ENCODE measurements around the gene PDPN. TPM values are rescaled to one million over a fixed set of nuclear protein-coding genes. Genes with fewer than 3 reads are reported as not detected.

Gene PDPN
- total RNA-seq, 2 donors from 2014 or later, result 29.9 to 43.2 TPM

- H3K9me3 Mint-ChIP-seq, result no peaks in the 10 kb centered on the region
- Histone ChIP-seq H3K4me1 (ENCODE audit: control insufficient read depth, insufficient read depth, low read length) (no peaks in the 10 kb centered on the region), H3K4me3 (ENCODE audit: low read length) (no peak overlapping the region), H3K9ac (ENCODE audit: extremely low read depth, low read length, poor library complexity, severe bottlenecking) (no peak overlapping the region), H3K27me3 (ENCODE audit: control insufficient read depth, insufficient read depth, low read length, poor library complexity, severe bottlenecking) (no peaks in the 10 kb centered on the region), H3K27ac (ENCODE audit: low read depth, low read length) (no peak overlapping the region), H3K9me3 (ENCODE audit: control insufficient read depth, low read length) (no peaks in the 10 kb centered on the region), H3K36me3 (ENCODE audit: control insufficient read depth, insufficient read depth, low read length) (no peaks in the 10 kb centered on the region)
- TF ChIP-seq, protein P1, sequence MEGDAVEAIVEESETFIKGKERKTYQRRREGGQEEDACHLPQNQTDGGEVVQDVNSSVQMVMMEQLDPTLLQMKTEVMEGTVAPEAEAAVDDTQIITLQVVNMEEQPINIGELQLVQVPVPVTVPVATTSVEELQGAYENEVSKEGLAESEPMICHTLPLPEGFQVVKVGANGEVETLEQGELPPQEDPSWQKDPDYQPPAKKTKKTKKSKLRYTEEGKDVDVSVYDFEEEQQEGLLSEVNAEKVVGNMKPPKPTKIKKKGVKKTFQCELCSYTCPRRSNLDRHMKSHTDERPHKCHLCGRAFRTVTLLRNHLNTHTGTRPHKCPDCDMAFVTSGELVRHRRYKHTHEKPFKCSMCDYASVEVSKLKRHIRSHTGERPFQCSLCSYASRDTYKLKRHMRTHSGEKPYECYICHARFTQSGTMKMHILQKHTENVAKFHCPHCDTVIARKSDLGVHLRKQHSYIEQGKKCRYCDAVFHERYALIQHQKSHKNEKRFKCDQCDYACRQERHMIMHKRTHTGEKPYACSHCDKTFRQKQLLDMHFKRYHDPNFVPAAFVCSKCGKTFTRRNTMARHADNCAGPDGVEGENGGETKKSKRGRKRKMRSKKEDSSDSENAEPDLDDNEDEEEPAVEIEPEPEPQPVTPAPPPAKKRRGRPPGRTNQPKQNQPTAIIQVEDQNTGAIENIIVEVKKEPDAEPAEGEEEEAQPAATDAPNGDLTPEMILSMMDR (conservative IDR thresholded peaks at IDR 0.05), result no peak
- no peak for DNase-seq
- no peak overlapping the region for H3K4me3 Mint-ChIP-seq
- peaks cover 6% of the 10 kb centered on the region for H3K27me3 Mint-ChIP-seq (ENCODE audit: insufficient read depth)
- H3K36me3 Mint-ChIP-seq (ENCODE audit: low read depth), result no peaks in the 10 kb centered on the region
- H3K4me1 Mint-ChIP-seq, result no peaks in the 10 kb centered on the region
- no peak overlapping the region for H3K27ac Mint-ChIP-seq
- WGBS, 2 experiments (ENCODE audit: insufficient coverage in 1 of 2, insufficient read length in 1 of 2), result 94 to 95% methylated on average over 10 to 13 of the region's 13 CpGs
Measured at GRCh38 chr1:13541435-13542215, 42.0 kb upstream of the PDPN start.

DNA sequence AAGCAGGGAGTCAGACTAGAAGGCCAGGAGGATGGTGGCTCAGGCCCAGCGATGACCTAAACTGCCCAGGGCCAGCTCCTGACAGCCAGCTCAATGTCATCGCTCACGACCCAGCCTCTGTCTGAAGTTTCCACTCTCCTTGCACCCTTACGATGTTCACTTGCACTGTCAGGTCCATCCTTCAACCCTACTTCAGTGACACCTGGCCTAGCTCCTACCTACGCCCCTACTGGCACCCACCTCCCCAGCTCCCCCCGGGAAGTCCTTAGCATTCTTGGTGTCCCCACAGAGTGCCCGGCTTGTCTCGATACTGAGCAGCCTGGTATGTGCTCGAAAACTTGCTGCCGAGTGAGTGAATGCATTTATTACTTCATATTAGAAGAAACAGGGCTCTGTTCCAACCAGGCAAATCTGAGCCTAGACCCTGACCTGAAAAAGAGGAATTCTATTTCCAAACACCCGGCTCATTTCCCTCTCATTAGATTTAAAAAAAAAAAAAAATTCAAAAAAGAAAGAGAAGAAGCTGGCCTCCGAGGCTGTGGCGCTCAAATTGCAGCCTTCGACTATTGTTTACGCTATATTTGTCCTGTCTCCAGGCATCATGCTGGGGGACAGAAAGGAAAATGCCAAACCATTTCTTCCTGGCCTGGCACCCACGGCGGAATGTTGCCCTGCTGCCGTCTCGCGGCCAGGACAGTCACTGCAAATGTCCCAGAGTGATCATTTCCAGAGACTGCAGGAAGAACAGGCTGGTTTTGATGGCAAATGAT lies 40.0 kb upstream of the PDPN start:
- H3K9me3 Mint-ChIP-seq, result no peaks in the 10 kb centered on the region
- H3K27ac Mint-ChIP-seq, result no peak overlapping the region
- H3K9me3 ChIP-seq (ENCODE audit: control insufficient read depth, low read length), result no peaks in the 10 kb centered on the region
- H3K4me1 Mint-ChIP-seq, result no peaks in the 10 kb centered on the region
- H3K9ac ChIP-seq (ENCODE audit: extremely low read depth, low read length, poor library complexity, severe bottlenecking), result no peak overlapping the region
- H3K27ac ChIP-seq (ENCODE audit: low read depth, low read length), result peak overlapping the region; percentile 53
- 76 to 87% methylated on average over 12 to 20 of the region's 20 CpGs for WGBS, 2 experiments (ENCODE audit: insufficient coverage in 1 of 2, insufficient read length in 1 of 2)
- no peaks in the 10 kb centered on the region for H3K4me1 ChIP-seq (ENCODE audit: control insufficient read depth, insufficient read depth, low read length)
- DNase-seq, result peak; percentile 57
- no peaks in the 10 kb centered on the region for H3K36me3 Mint-ChIP-seq (ENCODE audit: low read depth)
- H3K4me3 Mint-ChIP-seq, result no peak overlapping the region
- H3K36me3 ChIP-seq (ENCODE audit: control insufficient read depth, insufficient read depth, low read length), result no peaks in the 10 kb centered on the region
- H3K27me3 Mint-ChIP-seq (ENCODE audit: insufficient read depth), result peaks cover 14% of the 10 kb centered on the region
- no peak overlapping the region for H3K4me3 ChIP-seq (ENCODE audit: low read length)
- TF ChIP-seq, protein P1 (conservative IDR thresholded peaks at IDR 0.05), result no peak
- H3K27me3 ChIP-seq (ENCODE audit: control insufficient read depth, insufficient read depth, low read length, poor library complexity, severe bottlenecking), result no peaks in the 10 kb centered on the region

- no peaks in the 10 kb centered on the region for H3K36me3 Mint-ChIP-seq (ENCODE audit: low read depth)
- Histone ChIP-seq H3K27ac (ENCODE audit: low read depth, low read length) (no peak overlapping the region), H3K4me3 (ENCODE audit: low read length) (no peak overlapping the region), H3K36me3 (ENCODE audit: control insufficient read depth, insufficient read depth, low read length) (no peaks in the 10 kb centered on the region), H3K4me1 (ENCODE audit: control insufficient read depth, insufficient read depth, low read length) (no peaks in the 10 kb centered on the region), H3K27me3 (ENCODE audit: control insufficient read depth, insufficient read depth, low read length, poor library complexity, severe bottlenecking) (no peaks in the 10 kb centered on the region), H3K9me3 (ENCODE audit: control insufficient read depth, low read length) (no peaks in the 10 kb centered on the region), H3K9ac (ENCODE audit: extremely low read depth, low read length, poor library complexity, severe bottlenecking) (no peak overlapping the region)
- H3K27me3 Mint-ChIP-seq (ENCODE audit: insufficient read depth), result peaks cover 14% of the 10 kb centered on the region
- TF ChIP-seq, protein P1 (conservative IDR thresholded peaks at IDR 0.05), result no peak
- no peaks in the 10 kb centered on the region for H3K9me3 Mint-ChIP-seq
- DNase-seq, result no peak
- H3K27ac Mint-ChIP-seq, result no peak overlapping the region
- no peaks in the 10 kb centered on the region for H3K4me1 Mint-ChIP-seq
- WGBS, 2 experiments (ENCODE audit: insufficient coverage in 1 of 2, insufficient read length in 1 of 2), result 86 to 90% methylated on average over 5 of the region's 5 CpGs
- H3K4me3 Mint-ChIP-seq, result no peak overlapping the region
Measured at GRCh38 chr1:13544221-13544556, 39.4 kb upstream of the PDPN start.
